ENCODE data around the gene AIF1.
"Not testable (repeated sequence)": the region's sequence is repeated elsewhere in the genome, so short reads cannot be mapped to it uniquely, and the experiment has no call there.

The AIF1 gene

DNA sequence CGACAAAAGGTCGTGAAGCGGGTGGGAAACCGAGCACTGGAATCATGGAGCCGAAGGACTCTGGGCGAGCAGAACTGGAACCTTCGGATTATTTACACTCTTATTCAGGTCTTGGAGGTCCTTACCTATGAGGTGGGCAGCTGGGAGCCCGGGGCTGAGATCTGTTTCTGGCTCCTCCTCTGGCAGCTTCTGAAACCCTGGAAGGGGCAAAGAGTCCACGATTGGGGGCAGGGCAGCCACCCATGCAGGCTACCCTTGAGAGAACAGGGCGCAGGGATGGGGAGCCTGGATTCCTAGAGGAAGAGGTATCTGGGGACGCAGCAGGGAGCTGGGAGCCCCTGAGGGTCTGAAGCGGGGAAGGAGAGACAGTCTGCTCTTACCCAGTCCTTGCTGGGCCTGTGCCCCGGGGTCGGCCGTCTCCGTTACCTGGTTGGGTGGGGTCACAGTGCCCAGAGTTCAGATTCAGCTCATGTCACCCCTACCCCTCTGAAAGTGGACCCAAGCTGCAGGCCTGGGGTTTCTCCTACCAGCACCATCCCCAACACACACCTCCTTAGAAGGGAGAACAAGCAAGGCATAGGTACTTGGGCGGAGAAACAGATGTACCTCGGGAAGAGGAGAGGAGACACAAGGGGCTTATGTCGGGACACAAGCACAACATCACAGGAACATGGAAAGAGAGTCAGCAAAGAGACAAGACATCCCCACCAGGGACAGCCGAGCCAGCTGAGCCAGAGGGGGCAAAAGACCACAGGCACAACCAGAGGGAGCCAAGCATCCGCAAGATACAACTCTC lies 33.4 kb upstream of the AIF1 start:
- DNase-seq = no peak

DNA sequence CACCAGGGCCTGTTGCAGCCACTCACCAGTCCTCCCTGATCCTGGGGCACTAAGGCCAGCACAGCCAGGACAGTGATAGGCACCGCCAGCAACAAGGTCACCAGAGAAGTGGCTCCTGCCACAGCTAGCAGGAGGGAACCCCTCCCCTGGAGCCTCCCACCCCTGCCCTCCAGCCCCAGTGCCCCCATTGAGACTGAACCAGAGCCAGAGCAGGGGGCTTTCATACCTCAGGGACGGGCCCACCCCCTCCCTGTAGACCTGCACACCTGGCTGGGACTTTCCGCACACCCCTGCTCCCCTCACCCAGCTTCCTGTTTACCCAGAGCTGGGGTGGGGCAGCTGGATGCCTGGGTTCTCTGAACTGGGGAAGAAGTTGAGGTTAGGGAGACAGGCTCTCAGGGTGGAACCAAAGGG lies 32.8 kb upstream of the AIF1 start, which contains the start of gene LTB:
Gene LTB, minus strand, starts transcription at position 195 of the 414 bp plus-strand sequence. Its CDS starts 7 bp downstream, at position 188.
- no peak for DNase-seq

DNA sequence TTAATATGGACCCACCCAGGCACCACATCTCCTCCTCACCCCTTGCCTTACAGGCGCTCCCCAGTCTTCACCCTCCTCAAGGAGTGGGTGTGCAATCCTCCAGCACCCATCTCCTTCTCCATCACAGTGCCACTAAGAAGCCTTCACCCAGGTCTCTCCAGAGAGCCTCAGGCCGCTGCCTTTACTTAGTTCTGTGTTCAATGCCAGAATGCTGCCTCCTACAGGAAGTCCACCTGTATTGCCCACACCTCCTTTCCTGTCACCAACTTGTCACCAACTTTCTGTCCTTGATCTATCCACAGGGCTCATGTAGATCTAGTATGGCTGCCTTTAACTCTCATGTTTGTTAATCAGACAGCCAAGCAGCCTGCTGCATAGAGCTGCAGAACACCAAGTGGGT lies 29.5 kb upstream of the AIF1 start:
- peak; percentile 14 for DNase-seq

DNA sequence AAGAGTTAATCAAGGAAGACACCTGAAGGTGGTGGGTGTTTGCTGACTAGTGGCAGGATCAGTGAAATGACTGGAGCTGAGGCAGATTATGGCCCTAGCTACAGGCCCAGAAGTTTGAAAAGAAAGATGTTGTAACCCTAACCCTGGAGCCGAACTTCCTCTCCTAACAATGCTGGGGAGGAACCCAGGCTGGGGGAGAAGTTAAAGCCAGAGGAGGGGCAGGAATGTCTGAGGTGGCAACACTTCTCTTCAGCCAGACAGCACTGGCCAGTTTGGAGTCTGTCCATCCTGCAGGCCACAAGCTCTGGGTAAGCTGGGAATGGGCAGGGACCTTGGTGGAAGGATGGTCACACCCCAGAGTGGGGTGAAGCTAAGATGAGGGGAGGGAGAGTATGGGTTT lies 29.0 kb upstream of the AIF1 start, which contains the start of gene LST1:
Gene LST1, plus strand, starts transcription at position 270 of the 400 bp plus-strand sequence. CDS start 1,023 bp downstream, outside the sequence.
- DNase-seq = no peak

DNA sequence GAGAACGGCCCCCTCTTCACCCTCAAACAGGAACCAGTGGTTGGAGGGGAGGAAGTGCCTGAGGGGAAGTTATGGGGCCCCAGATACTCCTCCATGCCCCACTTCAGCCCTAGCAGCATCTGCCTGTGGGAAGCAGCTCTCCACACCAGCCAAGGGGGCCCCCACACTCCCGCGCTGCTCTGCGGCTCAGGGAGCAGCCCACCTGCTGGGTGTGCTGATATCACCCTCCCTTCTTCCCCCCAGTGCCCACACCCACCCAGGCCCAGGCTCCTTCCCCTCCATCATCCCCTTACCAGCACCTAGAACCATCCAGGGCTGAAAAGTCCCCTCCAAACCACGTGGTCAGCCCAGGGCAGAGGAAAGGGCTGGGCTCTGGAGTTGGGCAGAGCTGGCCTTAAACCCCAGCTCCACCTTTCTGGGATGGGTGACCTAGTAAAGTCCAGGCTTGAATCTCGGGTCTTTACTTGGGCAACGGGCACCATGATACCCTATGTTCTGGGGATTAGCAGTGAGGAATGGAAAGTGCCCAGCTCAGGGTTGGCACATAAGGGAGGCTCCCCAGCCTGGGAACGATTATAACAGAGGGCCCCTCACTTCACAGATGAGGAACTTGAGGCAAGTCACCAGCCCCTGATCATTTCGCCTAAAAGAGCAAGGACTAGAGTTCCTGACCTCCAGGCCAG lies 28.3 kb upstream of the AIF1 start:
- no peak for DNase-seq

DNA sequence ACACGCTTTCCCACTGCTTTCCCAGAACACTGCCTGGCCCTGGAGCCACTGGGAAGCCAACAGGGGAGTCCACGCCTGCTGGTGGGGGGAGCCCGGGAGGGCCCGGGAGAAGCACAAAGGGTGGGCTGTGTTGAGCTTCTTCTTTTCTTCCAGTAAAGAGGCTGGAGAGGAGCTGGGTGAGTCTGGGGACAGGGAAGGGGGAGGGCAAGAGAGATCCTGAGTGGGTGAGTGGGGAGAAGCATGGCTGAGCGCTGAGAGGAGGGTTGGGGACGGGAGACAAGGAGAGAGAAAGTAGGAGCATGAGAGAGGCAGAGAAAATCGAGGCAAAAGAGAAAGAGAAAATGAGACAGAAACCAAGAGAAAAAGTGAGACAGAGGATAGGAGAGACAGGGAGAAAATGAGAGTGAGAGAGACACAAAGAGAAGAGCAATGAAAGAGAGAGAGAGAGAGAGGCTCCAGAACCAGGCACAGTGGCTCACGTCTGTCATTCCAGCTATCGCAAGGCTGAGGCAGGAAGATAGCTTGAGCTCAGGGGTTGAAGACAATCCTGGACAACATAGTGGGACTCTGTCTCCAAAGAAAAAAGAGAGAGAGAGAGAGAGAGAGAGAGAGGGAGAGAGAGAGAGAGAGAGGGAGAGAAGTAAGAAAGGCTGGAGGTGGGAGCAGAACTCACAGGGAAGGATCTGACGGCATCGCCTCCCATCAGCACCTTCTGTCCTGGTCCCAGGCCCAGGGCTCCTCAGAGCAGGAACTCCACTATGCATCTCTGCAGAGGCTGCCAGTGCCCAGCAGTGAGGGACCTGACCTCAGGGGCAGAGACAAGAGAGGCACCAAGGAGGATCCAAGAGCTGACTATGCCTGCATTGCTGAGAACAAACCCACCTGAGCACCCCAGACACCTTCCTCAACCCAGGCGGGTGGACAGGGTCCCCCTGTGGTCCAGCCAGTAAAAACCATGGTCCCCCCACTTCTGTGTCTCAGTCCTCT lies 26.9 kb upstream of the AIF1 start:
- no peak for DNase-seq

DNA sequence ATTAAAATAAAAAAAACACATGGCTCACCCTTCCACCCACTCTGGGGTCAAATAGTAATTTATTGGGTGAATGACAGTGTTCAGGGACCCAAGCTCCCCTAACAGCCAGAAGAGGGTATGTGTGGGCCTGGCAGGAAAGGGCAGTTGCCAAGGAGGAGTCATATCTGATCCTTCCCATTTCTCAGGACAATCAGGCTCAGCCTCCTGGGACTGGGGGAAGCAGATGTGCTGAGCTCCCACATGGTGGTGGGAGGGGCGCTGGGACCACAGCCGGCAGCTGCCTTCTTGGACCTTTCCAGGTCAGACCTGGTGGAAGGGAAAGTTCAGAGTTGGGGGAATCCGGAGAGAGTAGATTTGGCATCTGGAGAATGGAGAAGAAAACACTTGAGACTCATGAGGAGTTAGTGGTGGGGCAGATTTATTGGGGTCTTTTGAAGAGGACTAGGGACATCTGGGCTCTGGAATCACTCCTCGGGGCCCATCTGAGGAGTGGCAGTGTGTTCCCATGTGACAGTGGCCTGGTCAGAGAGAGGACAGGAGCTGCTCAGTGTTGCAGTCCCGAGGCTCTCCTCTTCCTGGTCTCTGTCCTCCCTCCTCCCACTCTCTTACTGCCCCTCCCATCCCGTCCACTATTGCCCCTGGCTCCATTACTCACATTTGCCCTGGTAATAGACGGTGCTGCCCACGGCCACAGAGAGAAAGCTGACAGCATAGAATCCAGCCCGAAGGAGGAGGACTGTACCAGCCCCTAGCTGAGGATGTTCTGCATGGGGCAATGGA lies 26.0 kb upstream of the AIF1 start:
- no peak for DNase-seq

DNA sequence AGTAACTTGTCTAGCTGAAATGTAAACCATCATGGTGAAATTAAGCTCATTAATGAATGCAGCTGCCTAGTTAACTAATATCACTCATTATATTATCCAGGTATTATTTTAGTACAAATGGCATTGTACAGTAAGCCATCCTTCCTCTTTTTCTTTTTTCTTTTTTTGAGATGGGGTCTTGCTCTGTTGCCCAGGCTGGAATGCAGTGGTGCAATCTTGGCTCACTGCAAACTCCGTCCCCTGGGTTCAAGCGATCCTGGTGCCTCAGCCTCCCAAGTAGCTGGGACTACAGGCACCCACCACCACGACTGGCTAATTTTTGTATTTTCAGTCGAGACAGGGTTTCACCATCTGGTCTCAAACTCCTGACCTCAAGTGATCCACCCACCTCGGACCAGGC lies 24.3 kb upstream of the AIF1 start:
- not testable (repeated sequence) for DNase-seq

DNA sequence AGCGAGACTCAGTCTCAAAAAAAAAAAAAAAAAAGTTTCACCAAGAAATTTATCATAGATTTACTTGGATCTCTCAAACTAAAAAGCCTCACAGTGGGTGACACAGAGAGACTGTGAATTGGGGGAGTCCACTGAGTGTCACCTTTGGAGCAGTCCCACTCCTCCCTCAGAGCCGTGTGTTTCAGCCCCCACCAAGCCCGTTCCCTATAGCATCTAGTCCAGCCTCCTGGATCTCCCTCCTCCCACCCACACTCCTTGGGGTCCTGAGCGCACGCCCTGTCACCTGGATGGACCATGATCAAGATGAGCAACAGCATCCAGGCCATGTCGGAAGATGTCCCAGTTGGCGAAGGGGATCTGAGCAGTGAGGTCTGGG lies 22.6 kb upstream of the AIF1 start:
- no peak for DNase-seq

DNA sequence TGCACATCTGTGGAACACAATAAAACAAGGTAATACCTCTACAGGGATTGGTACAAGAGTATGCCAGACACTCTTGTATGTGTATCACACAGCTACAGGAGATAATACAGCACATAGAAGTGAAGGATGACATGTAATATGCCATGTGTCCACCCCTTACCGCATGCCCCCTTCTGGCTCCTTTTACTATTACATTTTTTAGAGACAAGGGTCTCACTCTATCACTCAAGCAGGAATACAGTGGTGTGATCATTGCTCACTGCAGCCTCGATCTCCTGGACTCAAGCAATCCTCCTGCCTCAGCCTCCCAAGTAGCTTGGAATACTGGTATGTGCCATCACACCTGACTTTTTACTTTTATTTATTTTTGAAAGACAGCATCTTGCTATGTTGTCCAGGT lies 18.0 kb upstream of the AIF1 start:
- DNase-seq = peak; percentile 26

DNA sequence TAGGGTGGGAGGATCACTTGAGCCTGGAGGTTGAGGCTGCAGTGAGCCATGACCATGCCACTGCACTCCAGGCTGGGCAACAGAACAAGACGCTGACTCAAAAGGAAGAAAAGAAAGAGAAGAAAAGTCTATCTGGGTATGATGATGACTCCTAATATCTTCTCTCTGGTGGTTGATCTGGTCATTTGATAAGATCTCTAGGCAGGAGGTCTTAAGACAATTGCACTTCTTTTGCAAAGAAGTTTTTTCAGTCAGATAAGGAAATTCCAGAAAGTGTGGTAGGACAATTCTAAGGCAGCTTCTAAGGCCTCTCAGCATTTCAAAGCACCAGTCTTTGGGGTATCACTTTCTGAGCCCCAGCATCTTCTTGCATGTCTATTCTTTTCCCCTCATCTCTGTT lies 7.7 kb upstream of the AIF1 start:
- DNase-seq = no peak

DNA sequence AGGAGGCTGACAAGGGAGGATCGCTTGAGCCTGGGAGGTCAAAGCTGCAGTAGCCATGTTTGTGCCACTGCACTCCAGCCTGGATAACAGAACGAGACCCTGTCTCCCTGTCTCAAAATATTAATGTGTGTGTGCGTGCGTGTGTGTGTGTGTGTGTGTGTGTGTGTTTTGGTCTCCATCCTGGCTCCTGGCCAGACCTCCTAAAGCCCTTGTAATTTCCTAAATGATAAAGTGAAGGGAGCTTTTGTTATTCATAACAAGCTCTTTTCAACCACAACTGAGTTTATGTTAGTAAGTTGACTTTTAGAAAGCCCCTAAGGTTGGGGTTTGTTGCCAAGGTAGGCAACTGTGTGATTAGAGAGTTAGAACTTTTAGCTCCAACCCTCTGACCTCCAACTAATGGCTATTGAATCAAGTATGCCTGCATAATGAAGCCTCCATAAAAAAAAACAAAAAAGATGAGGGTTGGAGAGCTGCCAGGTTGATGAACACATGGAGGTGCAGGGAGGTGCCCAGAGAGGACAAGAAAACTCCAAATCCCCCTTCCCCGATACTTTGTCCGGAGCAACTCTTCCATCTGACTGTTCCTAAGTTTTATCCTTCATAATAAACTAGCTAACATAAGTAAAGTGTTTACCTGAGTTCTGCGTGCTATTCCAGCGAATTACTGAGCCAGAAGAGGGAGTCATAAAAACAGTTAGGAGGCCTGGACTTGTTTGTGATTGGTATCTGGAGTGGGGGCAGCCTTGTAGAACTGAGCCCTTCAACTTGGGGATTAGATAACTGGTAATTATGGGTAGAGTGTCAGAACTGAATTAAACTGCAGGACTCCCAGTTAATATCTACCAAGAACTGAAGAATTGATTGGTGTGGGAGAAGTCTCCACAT lies 5.3 kb upstream of the AIF1 start:
- no peak for DNase-seq

DNA sequence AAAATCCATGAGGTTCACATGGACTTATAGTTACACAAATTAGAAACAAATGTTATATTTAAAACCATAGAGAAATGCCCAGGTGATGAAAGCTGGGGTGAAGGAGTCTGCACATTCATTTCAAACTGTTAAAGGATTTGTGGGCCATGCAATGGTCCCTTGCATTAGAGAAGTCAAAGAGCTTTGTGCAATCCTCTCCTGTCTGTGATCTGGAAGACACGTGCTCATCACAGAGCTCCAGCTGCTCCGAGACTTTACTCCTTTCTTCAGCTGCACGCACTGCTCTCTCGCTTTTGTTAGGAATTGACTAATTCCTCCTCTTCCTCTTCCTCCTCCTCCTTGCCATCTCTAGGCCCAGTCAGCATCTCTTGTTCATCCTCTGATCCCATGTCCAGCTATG lies 4.1 kb upstream of the AIF1 start:
- DNase-seq = no peak

DNA sequence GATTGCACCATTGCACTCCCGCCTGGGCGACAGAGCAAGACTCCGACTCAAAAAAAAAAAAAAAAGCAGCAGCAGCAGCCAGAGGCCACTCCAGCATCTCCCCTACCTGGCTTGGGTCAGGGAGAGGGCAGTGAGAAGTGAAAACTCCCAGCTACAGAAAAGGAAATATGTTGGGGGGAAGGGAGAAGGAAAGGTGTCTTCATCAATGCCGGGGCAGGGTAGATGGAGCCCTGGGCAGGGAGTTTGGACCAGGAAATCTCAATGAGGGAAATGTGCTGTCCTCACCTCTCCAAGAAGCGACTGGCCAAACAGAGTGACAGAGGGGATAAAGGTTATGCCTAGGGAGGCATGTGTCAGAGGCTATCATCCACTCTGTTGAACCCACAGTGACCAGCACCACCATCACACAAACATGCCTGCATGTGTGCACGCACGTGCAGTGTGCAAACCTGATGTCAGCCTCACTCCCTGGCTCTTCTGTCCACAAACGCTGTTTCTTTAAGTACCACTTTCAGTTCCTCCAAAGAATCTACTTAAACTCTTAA lies 887 bp upstream of the AIF1 start:
- no peak for DNase-seq

DNA sequence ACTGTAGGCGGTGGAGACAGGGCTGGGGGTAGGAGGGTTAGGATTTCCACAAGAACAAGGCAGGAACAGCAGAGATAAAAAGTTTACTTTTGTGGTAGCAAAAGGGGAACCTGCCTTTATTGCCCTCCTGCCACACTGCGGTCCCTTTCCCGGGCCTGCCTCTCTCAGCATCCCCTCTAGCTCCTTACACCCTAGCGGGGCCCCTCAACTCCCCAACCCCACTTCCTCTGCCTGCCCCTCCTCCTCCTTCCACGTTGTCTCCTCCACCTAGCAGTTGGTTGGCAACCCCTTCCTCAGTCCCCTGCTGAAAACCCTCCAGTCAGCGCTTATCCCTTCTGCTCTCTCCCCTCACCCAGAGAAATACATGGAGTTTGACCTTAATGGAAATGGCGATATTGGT lies 714 bp downstream of the AIF1 start:
- DNase-seq = no peak

DNA sequence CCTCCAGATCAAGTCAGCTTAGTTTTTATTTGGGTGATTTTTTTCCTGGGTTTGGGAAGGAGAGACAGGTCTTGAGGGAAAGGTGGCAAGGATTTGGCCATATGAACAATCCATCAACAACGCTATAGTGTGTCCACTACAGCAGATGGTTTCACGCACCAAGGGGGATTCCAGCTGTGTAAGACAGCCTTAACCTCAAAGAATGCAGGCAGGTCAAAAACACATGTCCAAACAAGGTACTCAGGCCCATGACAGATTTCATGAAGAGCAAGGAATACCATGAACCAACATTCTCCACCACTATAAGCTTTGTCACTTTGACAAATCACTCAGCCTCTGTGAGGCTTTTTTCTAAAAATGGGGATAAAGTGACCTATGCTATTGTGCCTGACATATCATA lies 2.0 kb downstream of the AIF1 start:
- DNase-seq = no peak

DNA sequence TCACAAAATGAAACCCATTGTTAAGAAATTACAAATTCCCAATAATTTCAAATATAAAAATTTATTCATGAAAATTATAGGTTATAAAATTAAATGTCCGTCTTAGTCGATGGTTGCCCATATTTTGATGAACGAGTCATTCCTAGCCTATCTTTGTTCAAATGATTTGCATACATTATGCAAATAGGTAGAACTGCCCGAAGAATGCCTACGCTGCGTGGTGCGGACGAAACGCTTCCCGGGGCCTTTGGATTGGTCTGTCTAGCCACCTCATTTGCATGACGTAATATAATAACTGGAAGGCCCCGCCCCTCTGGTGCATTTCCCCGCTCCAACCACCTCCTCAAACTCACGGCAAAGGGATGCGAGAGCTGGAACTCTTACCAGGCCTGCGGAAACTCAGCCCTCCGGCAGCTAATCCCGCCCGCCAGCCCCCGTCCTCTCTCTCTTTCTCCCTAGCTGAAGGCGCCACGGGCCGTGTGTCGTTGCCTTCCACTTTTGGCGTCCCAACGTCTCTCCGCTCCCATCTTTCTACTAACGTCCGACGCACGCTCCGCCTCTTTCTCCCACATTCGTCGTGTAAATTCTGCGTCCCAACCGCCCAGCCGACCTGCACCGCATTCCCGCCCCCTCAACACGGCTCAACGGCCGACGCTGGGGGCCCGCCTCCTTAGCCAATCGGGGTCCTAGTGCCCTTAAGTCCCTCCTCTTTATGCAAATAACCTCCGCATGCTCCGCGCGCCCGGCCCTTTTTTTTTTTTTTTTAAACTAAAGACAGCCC lies 5.0 kb downstream of the AIF1 start:
- peak; percentile 100 for DNase-seq

DNA sequence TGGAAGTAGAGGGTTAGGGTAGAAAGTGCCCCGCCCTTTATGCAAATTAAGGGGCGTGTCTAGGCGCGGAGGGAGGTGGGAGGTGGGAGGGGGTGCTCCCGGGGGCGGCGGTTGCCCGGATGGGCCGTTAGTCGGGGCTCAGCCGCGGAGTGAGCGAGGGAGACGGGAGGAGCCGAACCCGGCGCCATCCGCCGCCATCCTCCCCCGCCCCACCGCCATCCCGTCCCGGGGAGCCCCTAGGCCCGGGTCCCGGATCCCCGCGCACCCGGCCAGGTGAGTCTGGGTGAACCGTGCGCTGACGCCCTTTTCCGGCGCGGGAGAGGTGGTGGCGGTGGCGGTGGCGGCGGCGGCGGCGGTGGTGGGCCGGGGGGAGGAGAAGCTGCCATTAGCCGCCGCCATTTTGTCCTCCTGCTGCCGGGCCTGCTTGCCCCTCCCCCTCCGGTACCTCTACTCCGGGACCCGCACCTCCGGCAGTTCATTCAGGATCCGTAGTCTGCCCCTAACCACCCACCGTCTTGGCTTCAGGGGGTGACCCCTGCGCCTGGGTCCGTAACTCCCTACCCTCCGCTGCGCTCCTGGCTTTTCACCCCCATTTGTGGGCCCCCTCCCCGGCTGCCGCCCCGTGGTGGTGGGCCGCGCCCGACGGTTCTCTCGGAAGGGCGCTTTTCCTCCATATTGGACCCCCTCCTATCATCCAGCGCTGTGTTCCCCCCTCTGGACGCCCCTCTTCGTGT lies 5.7 kb downstream of the AIF1 start, which contains the start of gene PRRC2A:
Gene PRRC2A, plus strand, starts transcription at position 130 of the 734 bp plus-strand sequence. CDS start 2,075 bp downstream, outside the sequence.
- peak; percentile 76 for DNase-seq

DNA sequence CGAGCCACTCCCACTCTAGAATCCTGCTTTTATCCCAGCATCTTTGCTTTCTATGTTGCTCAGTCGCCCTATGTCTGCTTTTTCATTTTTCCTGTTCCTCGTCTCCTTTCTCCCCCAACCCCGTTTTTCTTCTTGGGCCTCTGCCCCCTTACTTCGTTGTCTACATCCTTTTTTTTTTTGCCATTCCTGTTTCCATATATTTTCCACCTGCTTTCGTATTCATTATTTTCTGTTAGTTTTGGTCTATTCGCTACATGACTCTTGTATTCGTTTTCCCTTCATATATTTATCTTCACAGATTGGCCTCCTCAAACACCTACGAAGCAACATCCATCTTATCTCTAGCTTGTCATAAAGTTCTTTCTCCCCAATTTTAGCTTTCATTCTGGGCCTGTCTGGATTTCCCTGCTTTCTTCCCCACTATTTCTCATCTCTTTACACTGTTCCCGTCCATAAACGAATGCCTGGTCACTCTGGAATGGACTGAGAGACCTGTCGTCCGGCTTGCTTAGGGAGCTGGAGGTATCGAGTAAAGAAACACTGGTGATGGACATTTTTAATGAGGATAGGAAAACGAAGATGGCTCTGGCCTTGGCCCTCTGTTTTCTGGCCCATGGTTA lies 6.4 kb downstream of the AIF1 start:
- no peak for DNase-seq

Measured in HCEC 1CT (cell line).